HCT116 (cell line): ENCODE results near the gene SPP2. TPM values are rescaled to one million over a fixed set of nuclear protein-coding genes. Genes with fewer than 3 reads are reported as not detected.

Experiments used
- ATAC-seq: fragments of 200-7000 bp; cut with Tn5 transposase; 2 replicates; pipeline ENCODE4 v1.9.1; 2020; ENCODE audit warnings: mild to moderate bottlenecking, moderate library complexity
- BruUV-seq: library from RNA; stranded (reverse); fragments of 400-500 nt; replicated peaks from 2 replicates; lab custom pipeline; 2021; lab: Mats Ljungman, UMichigan
- CTCF ChIA-PET: fragments of 300-600 bp; sonication (Branson Sonifier 250); formaldehyde crosslinking; loops from one replicate; lab custom pipeline; 2021; ENCODE audit warnings: antibody characterized with exemption; lab: Charles Lee
- POLR2A ChIA-PET: fragments of 300-600, 350-600 bp; sonication (Branson Sonifier 250); formaldehyde crosslinking; loops from one replicate; lab custom pipeline; 2021; ENCODE audit warnings: antibody characterized with exemption; lab: Charles Lee
- RAD21 ChIA-PET, 2 experiments: fragments of 300-600 bp; sonication (Branson Sonifier 250); formaldehyde crosslinking; loops; one replicate each; lab custom pipeline; 2023; ENCODE audit warnings: low total read pairs in 2 of 2; ENCODE audit not compliant: uncharacterized antibody in 2 of 2, unreplicated experiment in 2 of 2, low non-redundant PET in 1 of 2; lab: Charles Lee
- DNase-seq: peaks from one replicate; pipeline ENCODE4 v3.0.0-alpha.2; 2010; ENCODE audit warnings: low read depth, low spot score
- H2AFZ ChIP-seq: fragments of 200-600 bp; shearing (Covaris generic), sonication (generic); 2 replicates; pipeline ENCODE4 v1.6.1; 2017; ENCODE audit warnings: low read depth, mixed run types, mixed read lengths, antibody characterized with exemption, low read length; ENCODE audit not compliant: poor library complexity, severe bottlenecking
- H3K27ac ChIP-seq: 2 replicates; pipeline ENCODE4 v1.5.1; 2012; ENCODE audit warnings: low read depth, low read length
- H3K27me3 ChIP-seq: fragments of 200-600 bp; sonication (generic); 2 replicates; pipeline ENCODE4 v1.6.1; 2016; ENCODE audit warnings: mixed run types, low read length, mixed read lengths; ENCODE audit not compliant: insufficient read depth
- H3K36me3 ChIP-seq, 2 experiments: fragments of 200-500 bp in 1 of 2; fragments of 200-600 bp in 1 of 2; sonication (Bioruptor generic) in 1 of 2; sonication (generic) in 1 of 2; 2 replicates each; pipeline versions ENCODE4 v1.5.1 to v1.6.1; 2014 to 2016; ENCODE audit warnings: low read length in 2 of 2, inconsistent platforms in 1 of 2, mixed read lengths in 1 of 2, mixed run types in 1 of 2; ENCODE audit not compliant: insufficient read depth in 2 of 2, control insufficient read depth in 1 of 2
- H3K4me1 ChIP-seq, 2 experiments: fragments of 200-600 bp in 1 of 2; sonication (generic) in 1 of 2; 2 replicates each; pipeline versions ENCODE4 v1.5.1 to v1.6.1; 2012 to 2017; ENCODE audit warnings: low read length in 2 of 2, inconsistent platforms in 1 of 2, mild to moderate bottlenecking in 1 of 2, mixed read lengths in 1 of 2, mixed run types in 1 of 2, moderate library complexity in 1 of 2; ENCODE audit not compliant: insufficient read depth in 2 of 2, control insufficient read depth in 1 of 2
- H3K4me2 ChIP-seq: fragments of 200-600 bp; sonication (generic); 2 replicates; pipeline ENCODE4 v1.6.1; 2017; ENCODE audit warnings: mixed run types, low read length, mixed read lengths
- H3K4me3 ChIP-seq, 2 experiments: fragments of 200-600 bp in 1 of 2; sonication (generic) in 1 of 2; replicated peaks in 1 of 2; 2 replicates each; pipeline ENCODE4 v1.5.1; 2011 to 2016; ENCODE audit warnings: low read length in 2 of 2, control low read depth in 1 of 2, low read depth in 1 of 2, mild to moderate bottlenecking in 1 of 2, mixed read lengths in 1 of 2, mixed run types in 1 of 2
- H3K79me2 ChIP-seq: fragments of 200-600 bp; sonication (generic); 2 replicates; pipeline ENCODE4 v1.6.1; 2017; ENCODE audit warnings: mild to moderate bottlenecking, mixed run types, low read length, moderate library complexity, mixed read lengths; ENCODE audit not compliant: insufficient read depth
- H3K9ac ChIP-seq: fragments of 200-600 bp; sonication (generic); 2 replicates; pipeline ENCODE4 v1.6.1; 2016; ENCODE audit warnings: low read length, mixed read lengths
- H3K9me2 ChIP-seq: fragments of 200-600 bp; sonication (generic), shearing (Covaris generic); 2 replicates; pipeline ENCODE4 v1.6.1; 2017; ENCODE audit warnings: mixed run types, mild to moderate bottlenecking, moderate library complexity; ENCODE audit not compliant: insufficient read depth
- H3K9me3 ChIP-seq, 2 experiments: fragments of 200-500 bp in 1 of 2; fragments of 200-600 bp in 1 of 2; sonication (Bioruptor generic) in 1 of 2; sonication (generic) in 1 of 2; 2 replicates each; pipeline ENCODE4 v1.6.1; 2014 to 2017; ENCODE audit warnings: low read length in 2 of 2, mixed read lengths in 2 of 2, inconsistent platforms in 1 of 2, low read depth in 1 of 2, mild to moderate bottlenecking in 1 of 2, mixed run types in 1 of 2, moderate library complexity in 1 of 2; ENCODE audit not compliant: control insufficient read depth in 1 of 2, insufficient read depth in 1 of 2
- H4K20me1 ChIP-seq: fragments of 200-600 bp; sonication (generic), shearing (Covaris generic); 2 replicates; pipeline ENCODE4 v1.6.1; 2017; ENCODE audit warnings: mixed run types, mild to moderate bottlenecking, moderate library complexity; ENCODE audit not compliant: insufficient read depth
- CTCF ChIP-seq, 3 experiments: fragments of 200-600 bp in 1 of 3; sonication (generic) in 1 of 3; IDR thresholded peaks in 2 of 3; conservative IDR thresholded peaks in 1 of 3; 2 replicates each; pipeline ENCODE4 v1.5.1; 2012 to 2017; ENCODE audit warnings: low read depth in 2 of 3, low read length in 2 of 3, antibody characterized with exemption in 1 of 3, borderline replicate concordance in 1 of 3, control low read depth in 1 of 3, mild to moderate bottlenecking in 1 of 3, mixed read lengths in 1 of 3, mixed run types in 1 of 3, moderate library complexity in 1 of 3; ENCODE audit not compliant: insufficient read depth in 1 of 3
- EZH2phosphoT487 ChIP-seq: fragments of 200-600 bp; IDR thresholded peaks from 2 replicates; pipeline ENCODE4 v1.6.1; 2018; ENCODE audit warnings: antibody characterized with exemption, borderline replicate concordance
- JUND ChIP-seq: IDR thresholded peaks from 2 replicates; pipeline ENCODE4 v1.6.1; 2012
- POLR2A ChIP-seq: IDR thresholded peaks from 2 replicates; pipeline ENCODE4 v1.7.0; 2011; ENCODE audit warnings: borderline replicate concordance; ENCODE audit not compliant: insufficient read depth, insufficient read length; ENCODE audit errors: extremely low read depth
- POLR2AphosphoS5 ChIP-seq: IDR thresholded peaks from 2 replicates; pipeline ENCODE4 v1.6.1; 2011; ENCODE audit warnings: mild to moderate bottlenecking, low read depth, low read length, moderate library complexity
- REST ChIP-seq: IDR thresholded peaks from 2 replicates; pipeline ENCODE4 v1.6.1; 2012; ENCODE audit warnings: low read depth
- SIN3A ChIP-seq: IDR thresholded peaks from 2 replicates; pipeline ENCODE4 v1.6.1; 2012; ENCODE audit warnings: low read depth
- SP1 ChIP-seq: IDR thresholded peaks from 2 replicates; pipeline ENCODE4 v1.6.1; 2012; ENCODE audit warnings: low read depth
- TCF7L2 ChIP-seq: IDR thresholded peaks from 2 replicates; pipeline ENCODE4 v1.7.0; 2011; ENCODE audit warnings: borderline replicate concordance, inconsistent platforms; ENCODE audit not compliant: insufficient read depth, insufficient read length; ENCODE audit errors: extremely low read depth
- intact Hi-C: fragments of 100-400 bp; cut with micrococcal nuclease; formaldehyde crosslinking; loops from 2 replicates; pipeline ENCODE4 v1.10.0; 2022
- total RNA-seq: library from RNA; stranded (reverse); gene quantifications from one replicate; pipeline ENCODE4 v1.2.1, GENCODE V29; 2021; ENCODE audit not compliant: unreplicated experiment

The SPP2 gene
- total RNA-seq, 1 experiment from 2014 or later = not detected

GRCh38 chr2:234125451-234126145 lies 75.1 kb downstream of the SPP2 start:
- no peaks in the 10 kb centered on the region for H3K36me3 ChIP-seq
- ATAC-seq (no peak), DNase-seq (no peak)
- H3K4me1 ChIP-seq = no peaks in the 10 kb centered on the region
- no peak overlapping the region for H2AFZ ChIP-seq
- no peak overlapping the region for H3K27ac ChIP-seq
- H4K20me1 ChIP-seq = no peaks in the 10 kb centered on the region
- no TSS peak for BruUV-seq
- ChIA-PET CTCF (interaction anchor here (1.1 kb wide), 1 partner anchor 10 kb away, joined by 3 read pairs; no protein-coding TSS in a partner anchor), POLR2A (no interaction called here), RAD21 (no interaction called here)
- H3K4me2 ChIP-seq = no peak overlapping the region
- no peak for TF ChIP-seq CTCF (IDR thresholded peaks at IDR 0.05 in 2 of 3, conservative IDR thresholded peaks at IDR 0.05 in 1 of 3; ENCODE audit: borderline replicate concordance in 1 of 3, insufficient read depth in 1 of 3, low read depth in 2 of 3, low read length in 2 of 3)
- TF ChIP-seq EZH2phosphoT487 = no peak
- TF ChIP-seq JUND = no peak
- TF ChIP-seq SIN3A = no peak
- TF ChIP-seq REST = no peak
- no peak for TF ChIP-seq SP1
- no peak for TF ChIP-seq TCF7L2
- TF ChIP-seq POLR2A = no peak
- no peak for TF ChIP-seq POLR2AphosphoS5
- no peaks in the 10 kb centered on the region for H3K9me2 ChIP-seq
- intact Hi-C loops = no loop called here
- H3K27me3 ChIP-seq = no peaks in the 10 kb centered on the region
- H3K9me3 ChIP-seq = no peaks in the 10 kb centered on the region
- H3K4me3 ChIP-seq = no peak overlapping the region
- H3K79me2 ChIP-seq = no peaks in the 10 kb centered on the region
- no peak overlapping the region for H3K9ac ChIP-seq
